Measurements from ENCODE around the gene CYB561D1.

DNA sequence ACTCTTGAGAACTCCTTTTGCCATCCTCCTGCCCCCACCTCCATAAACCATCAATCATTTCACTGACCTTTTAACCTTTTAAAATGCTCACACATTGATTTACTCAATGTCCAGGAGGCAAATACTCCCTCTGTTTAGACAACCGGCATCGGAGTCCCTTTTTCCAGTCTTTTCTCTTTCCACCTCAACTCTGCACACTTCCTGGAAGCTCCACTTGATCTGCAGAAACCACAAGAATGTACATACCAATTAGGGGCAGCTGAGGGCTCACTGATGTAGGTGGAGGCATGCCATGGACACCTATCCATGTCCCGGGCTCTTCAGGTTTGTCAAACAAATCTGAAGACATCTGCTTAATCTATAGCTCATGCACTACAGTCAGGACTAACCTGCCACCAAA, 21.0 kb downstream of the CYB561D1 start:
- no peak for TF ChIP-seq POLR2A (IDR thresholded peaks at IDR 0.05)
- TF ChIP-seq, protein P1, sequence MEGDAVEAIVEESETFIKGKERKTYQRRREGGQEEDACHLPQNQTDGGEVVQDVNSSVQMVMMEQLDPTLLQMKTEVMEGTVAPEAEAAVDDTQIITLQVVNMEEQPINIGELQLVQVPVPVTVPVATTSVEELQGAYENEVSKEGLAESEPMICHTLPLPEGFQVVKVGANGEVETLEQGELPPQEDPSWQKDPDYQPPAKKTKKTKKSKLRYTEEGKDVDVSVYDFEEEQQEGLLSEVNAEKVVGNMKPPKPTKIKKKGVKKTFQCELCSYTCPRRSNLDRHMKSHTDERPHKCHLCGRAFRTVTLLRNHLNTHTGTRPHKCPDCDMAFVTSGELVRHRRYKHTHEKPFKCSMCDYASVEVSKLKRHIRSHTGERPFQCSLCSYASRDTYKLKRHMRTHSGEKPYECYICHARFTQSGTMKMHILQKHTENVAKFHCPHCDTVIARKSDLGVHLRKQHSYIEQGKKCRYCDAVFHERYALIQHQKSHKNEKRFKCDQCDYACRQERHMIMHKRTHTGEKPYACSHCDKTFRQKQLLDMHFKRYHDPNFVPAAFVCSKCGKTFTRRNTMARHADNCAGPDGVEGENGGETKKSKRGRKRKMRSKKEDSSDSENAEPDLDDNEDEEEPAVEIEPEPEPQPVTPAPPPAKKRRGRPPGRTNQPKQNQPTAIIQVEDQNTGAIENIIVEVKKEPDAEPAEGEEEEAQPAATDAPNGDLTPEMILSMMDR (IDR thresholded peaks at IDR 0.05), result no peak

All from lower leg skin (tissue), 3 donors.